Activated T-cell treated with anti-CD3 and anti-CD28 coated beads, Interleukin-2, amount 50 U/mL, for 72 hours (primary cell): ENCODE results near the gene EIF4EBP2. TPM values are rescaled to one million over a fixed set of nuclear protein-coding genes. Genes with fewer than 3 reads are reported as not detected.

Experiments
- ATAC-seq, 2 donors: fragments of 150-1000 bp; cut with Tn5 transposase; replicated peaks in 1 of 2; 2 replicates each; pipeline ENCODE4 v1.10.0; 2021; ENCODE audit warnings: moderate library complexity in 2 of 2, mild to moderate bottlenecking in 1 of 2
- DNase-seq, 2 donors: peaks; one replicate each; pipeline ENCODE4 v3.0.0; 2021 to 2022; ENCODE audit warnings: mixed read lengths in 1 of 2
- H3K27ac Mint-ChIP-seq: one replicate; pipeline ENCODE4 v1.8.0; 2022; ENCODE audit warnings: mild to moderate bottlenecking, moderate library complexity, mixed read lengths
- H3K27me3 Mint-ChIP-seq: one replicate; pipeline ENCODE4 v1.8.0; 2022; ENCODE audit warnings: low read depth, mixed read lengths
- H3K36me3 Mint-ChIP-seq, 2 donors: one replicate each; pipeline ENCODE4 v1.8.0; 2022; ENCODE audit warnings: mixed read lengths in 2 of 2, mild to moderate bottlenecking in 1 of 2; ENCODE audit not compliant: insufficient read depth in 2 of 2
- H3K4me1 Mint-ChIP-seq: one replicate; pipeline ENCODE4 v1.8.0; 2022; ENCODE audit warnings: low read depth, mixed read lengths
- H3K4me3 Mint-ChIP-seq, 2 donors: one replicate each; pipeline ENCODE4 v1.8.0; 2022; ENCODE audit warnings: mild to moderate bottlenecking in 2 of 2, mixed read lengths in 2 of 2, moderate library complexity in 2 of 2
- H3K9me3 Mint-ChIP-seq, 2 donors: one replicate each; pipeline ENCODE4 v1.8.0; 2022; ENCODE audit warnings: mixed read lengths in 2 of 2
- total RNA-seq, 2 donors: library from RNA; stranded (reverse); gene quantifications; one replicate each; pipeline ENCODE4 v1.2.3, GENCODE V29; 2022

Gene EIF4EBP2
- total RNA-seq, 2 donors from 2014 or later: 23.6 to 24.3 TPM

GRCh38 chr10:70444744-70445143 is 40.8 kb downstream of the EIF4EBP2 start:
- H3K4me3 Mint-ChIP-seq: no peak overlapping the region
- H3K27me3 Mint-ChIP-seq: peaks cover 32% of the 10 kb centered on the region
- H3K27ac Mint-ChIP-seq: no peak overlapping the region
- DNase-seq (no peak), ATAC-seq (no peak)
- peaks cover 2 to 3% of the 10 kb centered on the region in 2 donors for H3K36me3 Mint-ChIP-seq
- H3K4me1 Mint-ChIP-seq: peaks cover 7% of the 10 kb centered on the region
- no peaks in the 10 kb centered on the region for H3K9me3 Mint-ChIP-seq

GRCh38 chr10:70445718-70446657 is 42.0 kb downstream of the EIF4EBP2 start:
- Mint-ChIP-seq H3K9me3 (no peaks in the 10 kb centered on the region), H3K36me3 (no peaks in the 10 kb centered on the region), H3K4me3 (no peak overlapping the region), H3K27me3 (peaks cover 21% of the 10 kb centered on the region), H3K4me1 (peaks cover 1% of the 10 kb centered on the region), H3K27ac (no peak overlapping the region)
- ATAC-seq: no peak
- no peak for DNase-seq

- H3K27ac Mint-ChIP-seq: no peak overlapping the region
- H3K9me3 Mint-ChIP-seq: no peaks in the 10 kb centered on the region
- no peak overlapping the region for H3K4me3 Mint-ChIP-seq
- H3K27me3 Mint-ChIP-seq: peaks cover 6% of the 10 kb centered on the region
- no peaks in the 10 kb centered on the region for H3K4me1 Mint-ChIP-seq
- no peaks in the 10 kb centered on the region for H3K36me3 Mint-ChIP-seq
- ATAC-seq: no peak
- no peak for DNase-seq
Measured at GRCh38 chr10:70448236-70448635, 44.3 kb downstream of the EIF4EBP2 start.

- Mint-ChIP-seq H3K36me3 (no peaks in the 10 kb centered on the region), H3K4me1 (no peaks in the 10 kb centered on the region), H3K27me3 (peaks cover 39% of the 10 kb centered on the region), H3K9me3 (no peaks in the 10 kb centered on the region), H3K4me3 (no peak overlapping the region), H3K27ac (no peak overlapping the region)
- no peak for DNase-seq
- ATAC-seq: no peak
Measured at GRCh38 chr10:70455213-70455630, 51.3 kb downstream of the EIF4EBP2 start.

- H3K4me3 Mint-ChIP-seq: no peak overlapping the region
- H3K27ac Mint-ChIP-seq: no peak overlapping the region
- DNase-seq (no peak), ATAC-seq (no peak)
- no peaks in the 10 kb centered on the region for H3K36me3 Mint-ChIP-seq
- peaks cover 47% of the 10 kb centered on the region for H3K27me3 Mint-ChIP-seq
- peaks cover 1% of the 10 kb centered on the region for H3K4me1 Mint-ChIP-seq
- H3K9me3 Mint-ChIP-seq: no peaks in the 10 kb centered on the region
Measured at GRCh38 chr10:70456164-70456563, 52.2 kb downstream of the EIF4EBP2 start.

GRCh38 chr10:70457759-70458305 is 53.9 kb downstream of the EIF4EBP2 start:
- Mint-ChIP-seq H3K27ac (no peak overlapping the region), H3K4me1 (peaks cover 4% of the 10 kb centered on the region), H3K27me3 (peaks cover 50% of the 10 kb centered on the region), H3K36me3 (no peaks in the 10 kb centered on the region), H3K9me3 (no peaks in the 10 kb centered on the region), H3K4me3 (no peak overlapping the region)
- ATAC-seq (no peak), DNase-seq (no peak)

GRCh38 chr10:70458329-70459060 is 54.5 kb downstream of the EIF4EBP2 start:
- peak; percentile 52 to 73 for DNase-seq
- Mint-ChIP-seq H3K27ac (no peak overlapping the region), H3K4me3 (peak overlapping the region; percentile 46 to 68), H3K36me3 (no peaks in the 10 kb centered on the region), H3K9me3 (no peaks in the 10 kb centered on the region), H3K27me3 (peaks cover 50% of the 10 kb centered on the region), H3K4me1 (peaks cover 4% of the 10 kb centered on the region)
- ATAC-seq: peak; percentile 82 to 86

GRCh38 chr10:70459061-70459773 is 55.3 kb downstream of the EIF4EBP2 start:
- peaks cover 50% of the 10 kb centered on the region for H3K27me3 Mint-ChIP-seq
- no peak overlapping the region for H3K27ac Mint-ChIP-seq
- no peak for ATAC-seq
- no peak for DNase-seq
- peaks cover 4% of the 10 kb centered on the region for H3K4me1 Mint-ChIP-seq
- no peaks in the 10 kb centered on the region for H3K9me3 Mint-ChIP-seq
- no peaks in the 10 kb centered on the region for H3K36me3 Mint-ChIP-seq
- H3K4me3 Mint-ChIP-seq: peak overlapping the region in 1 of 2 donors; percentile 22

- peaks cover 50% of the 10 kb centered on the region for H3K27me3 Mint-ChIP-seq
- no peak overlapping the region for H3K4me3 Mint-ChIP-seq
- no peaks in the 10 kb centered on the region for H3K36me3 Mint-ChIP-seq
- no peak for ATAC-seq
- H3K27ac Mint-ChIP-seq: no peak overlapping the region
- DNase-seq: no peak
- H3K9me3 Mint-ChIP-seq: no peaks in the 10 kb centered on the region
- peaks cover 4% of the 10 kb centered on the region for H3K4me1 Mint-ChIP-seq
Measured at GRCh38 chr10:70459774-70460490, 56.0 kb downstream of the EIF4EBP2 start.

GRCh38 chr10:70461397-70462348 is 57.7 kb downstream of the EIF4EBP2 start:
- Mint-ChIP-seq H3K4me3 (no peak overlapping the region), H3K36me3 (no peaks in the 10 kb centered on the region), H3K4me1 (peaks cover 4% of the 10 kb centered on the region), H3K27me3 (peaks cover 34% of the 10 kb centered on the region), H3K27ac (no peak overlapping the region), H3K9me3 (no peaks in the 10 kb centered on the region)
- ATAC-seq (peak; percentile 63 to 65), DNase-seq (peak; percentile 45 to 55)

- Mint-ChIP-seq H3K27me3 (peaks cover 27% of the 10 kb centered on the region), H3K9me3 (no peaks in the 10 kb centered on the region), H3K36me3 (no peaks in the 10 kb centered on the region), H3K27ac (no peak overlapping the region), H3K4me1 (peaks cover 4% of the 10 kb centered on the region), H3K4me3 (no peak overlapping the region)
- DNase-seq (no peak), ATAC-seq (no peak)
Measured at GRCh38 chr10:70462349-70462984, 58.5 kb downstream of the EIF4EBP2 start.
